Duodenal mucosa (tissue), 2 donors: ENCODE results near the gene HSPA12A.

Source experiments
- H3K27ac ChIP-seq: one replicate; pipeline ENCODE4 v1.7.0; 2013; ENCODE audit warnings: low read depth, low read length
- H3K27me3 ChIP-seq, 2 donors: one replicate each; pipeline ENCODE4 v1.7.0; 2013; ENCODE audit warnings: low read length in 2 of 2, control low read depth in 1 of 2; ENCODE audit not compliant: insufficient read depth in 2 of 2, control insufficient read depth in 1 of 2
- H3K36me3 ChIP-seq, 2 donors: one replicate each; pipeline ENCODE4 v1.7.0; 2013; ENCODE audit warnings: low read length in 2 of 2, control low read depth in 1 of 2; ENCODE audit not compliant: insufficient read depth in 2 of 2, control insufficient read depth in 1 of 2
- H3K4me1 ChIP-seq, 2 donors: one replicate each; pipeline ENCODE4 v1.7.0; 2013; ENCODE audit warnings: low read length in 2 of 2, control low read depth in 1 of 2; ENCODE audit not compliant: insufficient read depth in 2 of 2, control insufficient read depth in 1 of 2
- H3K4me3 ChIP-seq, 2 donors: one replicate each; pipeline ENCODE4 v1.7.0; 2013; ENCODE audit warnings: low read length in 2 of 2, low read depth in 1 of 2
- H3K9ac ChIP-seq, 2 donors: one replicate each; pipeline ENCODE4 v1.7.0; 2013; ENCODE audit warnings: low read length in 2 of 2, low read depth in 1 of 2
- H3K9me3 ChIP-seq, 2 donors: one replicate each; pipeline ENCODE4 v1.7.0; 2013; ENCODE audit warnings: low read length in 2 of 2, control low read depth in 1 of 2; ENCODE audit not compliant: control insufficient read depth in 1 of 2

HSPA12A gene, protein sequence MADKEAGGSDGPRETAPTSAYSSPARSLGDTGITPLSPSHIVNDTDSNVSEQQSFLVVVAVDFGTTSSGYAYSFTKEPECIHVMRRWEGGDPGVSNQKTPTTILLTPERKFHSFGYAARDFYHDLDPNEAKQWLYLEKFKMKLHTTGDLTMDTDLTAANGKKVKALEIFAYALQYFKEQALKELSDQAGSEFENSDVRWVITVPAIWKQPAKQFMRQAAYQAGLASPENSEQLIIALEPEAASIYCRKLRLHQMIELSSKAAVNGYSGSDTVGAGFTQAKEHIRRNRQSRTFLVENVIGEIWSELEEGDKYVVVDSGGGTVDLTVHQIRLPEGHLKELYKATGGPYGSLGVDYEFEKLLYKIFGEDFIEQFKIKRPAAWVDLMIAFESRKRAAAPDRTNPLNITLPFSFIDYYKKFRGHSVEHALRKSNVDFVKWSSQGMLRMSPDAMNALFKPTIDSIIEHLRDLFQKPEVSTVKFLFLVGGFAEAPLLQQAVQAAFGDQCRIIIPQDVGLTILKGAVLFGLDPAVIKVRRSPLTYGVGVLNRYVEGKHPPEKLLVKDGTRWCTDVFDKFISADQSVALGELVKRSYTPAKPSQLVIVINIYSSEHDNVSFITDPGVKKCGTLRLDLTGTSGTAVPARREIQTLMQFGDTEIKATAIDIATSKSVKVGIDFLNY

DNA sequence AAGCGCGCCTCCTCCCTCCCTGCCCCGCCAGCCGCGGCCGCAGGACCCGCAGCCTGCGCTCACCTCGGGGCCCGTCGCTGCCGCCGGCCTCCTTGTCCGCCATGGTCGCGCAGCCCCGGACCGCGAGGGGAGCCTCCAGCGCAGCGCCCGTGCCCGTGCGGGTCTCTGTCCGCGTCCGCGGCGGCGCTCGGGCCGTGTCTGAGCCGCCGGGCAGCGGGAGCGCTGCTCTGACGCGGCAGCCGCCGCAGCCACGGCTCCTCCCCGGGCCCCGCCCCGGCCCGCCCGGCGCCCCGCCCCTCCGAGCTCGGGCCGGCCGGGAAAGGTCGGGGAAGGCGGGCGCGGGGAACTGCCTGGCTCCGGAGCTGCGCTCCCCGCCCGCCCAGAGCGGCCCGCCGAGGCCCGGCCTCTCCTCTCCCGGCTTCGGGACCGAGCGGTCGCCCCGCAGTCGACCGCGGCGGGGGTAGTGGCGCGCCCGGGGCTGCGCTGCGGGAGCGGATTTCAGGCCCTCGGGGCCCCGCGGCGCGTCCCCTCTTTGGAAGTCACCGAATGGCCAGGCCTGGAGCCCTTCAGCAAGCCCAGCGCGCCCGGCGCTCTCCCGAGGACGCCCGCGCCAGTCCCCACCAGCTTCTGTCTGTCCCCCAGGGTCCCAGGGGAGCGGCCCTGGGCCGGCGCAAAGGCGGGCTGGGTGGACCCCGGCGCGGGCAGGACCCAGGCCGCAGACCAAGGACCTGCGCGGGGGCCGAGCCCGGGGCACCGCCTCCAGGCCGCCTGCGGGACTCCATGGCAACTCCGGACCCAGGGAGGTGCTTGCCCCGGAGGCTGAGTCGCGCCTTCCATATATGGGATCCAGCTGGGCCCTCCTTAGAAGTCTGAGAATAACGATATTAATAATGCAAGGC lies at the start of gene HSPA12A:
Gene HSPA12A (minus strand): TSS at position 200 of the 899 bp plus-strand sequence. CDS start 97 bp downstream, at position 103.
- Histone ChIP-seq H3K9me3 (no peaks in the 10 kb centered on the region), H3K27ac (peak within 1 kb of the TSS; percentile 50), H3K36me3 (no peaks in the 10 kb centered on the region), H3K4me1 (peaks cover 4 to 8% of the 10 kb centered on the region in 2 donors), H3K27me3 (peaks cover 26 to 30% of the 10 kb centered on the region in 2 donors), H3K4me3 (peak within 1 kb of the TSS; percentile 55 to 66), H3K9ac (peak within 1 kb of the TSS; percentile 32 to 56)

DNA sequence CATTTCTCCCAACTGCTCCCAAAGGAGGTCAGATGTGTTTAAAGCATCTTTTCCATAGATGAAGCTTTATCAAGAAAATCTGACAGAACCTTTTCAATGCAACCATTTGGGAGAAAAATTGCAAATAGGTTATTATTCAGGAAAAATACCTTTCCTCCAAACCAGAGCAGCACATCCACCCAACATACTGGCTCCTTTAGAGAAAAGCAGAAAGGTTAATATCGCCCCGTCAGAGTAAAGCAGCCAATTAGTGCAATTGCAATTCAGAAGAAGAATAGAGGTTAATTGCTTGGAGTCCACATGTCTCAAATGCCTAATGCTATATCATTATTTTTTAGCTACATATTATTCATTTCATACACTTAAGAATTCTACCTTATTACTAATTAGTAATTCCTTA lies 48.9 kb upstream of the HSPA12A start:
- H3K27me3 ChIP-seq = peaks cover 0 to under 1% of the 10 kb centered on the region in 2 donors
- no peaks in the 10 kb centered on the region for H3K9me3 ChIP-seq
- H3K4me3 ChIP-seq = no peak overlapping the region
- H3K4me1 ChIP-seq = peaks cover 0 to 3% of the 10 kb centered on the region in 2 donors
- H3K27ac ChIP-seq = no peak overlapping the region
- no peaks in the 10 kb centered on the region for H3K36me3 ChIP-seq
- H3K9ac ChIP-seq = no peak overlapping the region

DNA sequence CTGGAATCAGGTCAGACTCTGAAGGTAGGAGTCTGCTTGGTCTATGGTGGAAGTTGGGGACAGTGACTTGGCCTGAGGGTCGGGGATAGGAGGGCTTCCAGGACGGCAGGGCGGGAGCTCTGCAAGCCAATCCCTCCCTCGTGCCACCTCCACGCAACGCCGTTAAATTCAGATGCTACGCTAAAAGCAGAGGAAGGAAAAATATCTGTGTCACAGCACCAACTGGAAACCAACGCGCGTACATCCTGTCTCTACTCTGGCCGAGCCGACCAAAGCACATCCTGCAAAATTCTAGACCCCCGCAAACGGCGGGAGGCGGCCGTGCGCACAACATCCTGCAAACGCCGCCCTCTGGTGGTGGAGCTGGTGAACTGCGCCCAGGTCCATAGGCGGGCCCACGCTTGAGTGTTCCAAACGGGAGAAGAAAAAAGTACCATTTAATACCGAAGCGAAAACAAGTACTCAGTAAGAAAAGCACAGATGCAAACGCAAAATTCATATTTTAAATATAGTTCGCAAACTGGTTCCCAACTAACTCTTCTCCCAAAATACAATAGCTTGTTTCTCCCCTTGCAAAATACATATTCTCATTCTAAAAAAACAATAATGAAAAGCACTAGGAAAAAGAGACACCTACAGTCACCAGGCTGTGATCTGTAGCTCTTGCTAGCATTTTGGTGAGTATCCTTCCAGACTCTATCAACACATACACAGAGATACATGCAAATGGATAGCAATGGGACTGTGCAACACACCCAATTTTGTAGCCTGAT lies 45.7 kb upstream of the HSPA12A start:
- H3K36me3 ChIP-seq = no peaks in the 10 kb centered on the region
- H3K27ac ChIP-seq = no peak overlapping the region
- H3K9me3 ChIP-seq = no peaks in the 10 kb centered on the region
- peaks cover 0 to 3% of the 10 kb centered on the region in 2 donors for H3K4me1 ChIP-seq
- no peaks in the 10 kb centered on the region for H3K27me3 ChIP-seq
- no peak overlapping the region for H3K9ac ChIP-seq
- H3K4me3 ChIP-seq = peak overlapping the region in 1 of 2 donors; percentile 48

DNA sequence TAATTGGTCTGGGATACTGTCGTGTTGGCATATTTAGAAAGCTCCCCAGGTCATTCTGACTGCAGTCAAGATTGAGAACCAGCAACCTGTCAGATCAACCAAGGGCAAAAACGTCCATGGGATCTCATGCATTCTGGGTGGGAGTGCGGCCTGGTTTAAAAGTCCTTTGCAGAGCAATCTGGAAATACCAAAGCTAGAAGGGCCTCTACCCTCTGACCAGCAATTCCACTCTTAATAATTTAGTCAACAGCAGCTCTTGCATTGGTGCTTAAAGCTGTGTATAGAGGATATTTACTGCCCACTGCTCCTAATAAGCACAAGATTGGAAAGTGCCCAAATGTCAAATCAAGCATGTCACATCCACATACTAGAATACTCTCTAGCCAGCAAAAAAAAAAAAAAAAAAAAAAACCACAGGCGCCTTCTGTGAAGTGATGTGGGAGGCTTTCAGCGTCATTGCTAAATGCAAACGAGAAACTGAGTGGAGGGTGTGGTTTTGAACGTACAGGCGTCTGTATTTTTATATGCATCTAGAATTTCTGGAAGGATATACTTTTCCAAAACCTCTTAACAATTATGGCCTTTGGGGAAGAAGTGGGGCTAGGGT lies 44.8 kb upstream of the HSPA12A start:
- H3K4me1 ChIP-seq = peaks cover 0 to 3% of the 10 kb centered on the region in 2 donors
- H3K4me3 ChIP-seq = no peak overlapping the region
- H3K9me3 ChIP-seq = no peaks in the 10 kb centered on the region
- H3K27ac ChIP-seq = no peak overlapping the region
- no peak overlapping the region for H3K9ac ChIP-seq
- no peaks in the 10 kb centered on the region for H3K27me3 ChIP-seq
- no peaks in the 10 kb centered on the region for H3K36me3 ChIP-seq

DNA sequence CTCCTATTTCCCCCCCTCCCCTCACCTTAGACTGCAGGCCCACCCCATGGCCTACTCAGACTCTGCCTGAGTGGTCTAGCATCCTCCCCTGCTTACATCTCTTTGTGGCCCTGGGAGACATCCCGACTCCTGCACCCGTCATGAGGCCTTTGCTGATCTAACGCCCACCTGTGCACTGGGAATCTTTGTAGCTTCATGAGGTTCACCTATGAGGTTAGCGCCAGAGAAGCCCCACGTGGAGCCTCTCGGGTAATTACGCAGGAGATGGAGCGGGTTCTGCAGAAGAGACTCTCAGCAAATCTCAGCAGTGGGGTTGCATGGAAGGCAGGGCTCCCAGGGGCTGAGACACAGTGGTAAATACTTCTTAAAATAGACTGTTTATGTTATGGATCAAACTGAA lies 43.5 kb upstream of the HSPA12A start:
- no peaks in the 10 kb centered on the region for H3K27me3 ChIP-seq
- peaks cover 0 to 3% of the 10 kb centered on the region in 2 donors for H3K4me1 ChIP-seq
- no peaks in the 10 kb centered on the region for H3K36me3 ChIP-seq
- no peak overlapping the region for H3K27ac ChIP-seq
- H3K9ac ChIP-seq = no peak overlapping the region
- no peak overlapping the region for H3K4me3 ChIP-seq
- no peaks in the 10 kb centered on the region for H3K9me3 ChIP-seq

DNA sequence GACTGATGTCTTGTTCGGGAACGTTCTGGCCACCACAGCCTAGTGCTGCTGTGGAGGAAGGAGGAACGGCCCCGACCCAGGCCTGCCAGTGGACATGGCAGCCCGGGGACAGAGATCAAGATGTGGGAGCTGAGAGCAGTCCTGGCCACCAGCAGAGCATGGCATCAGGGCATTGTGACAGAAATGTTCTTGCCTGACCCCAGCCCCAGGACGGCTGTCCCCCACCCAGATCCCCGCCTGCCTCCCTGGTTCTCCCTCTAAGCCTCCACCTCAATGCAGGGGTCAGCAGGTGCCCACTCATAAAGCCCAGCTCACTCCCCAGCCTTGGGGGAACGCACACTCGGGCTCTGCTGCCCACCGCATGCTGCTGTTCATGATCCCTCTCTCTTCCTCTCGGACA lies 42.9 kb upstream of the HSPA12A start:
- Histone ChIP-seq H3K36me3 (no peaks in the 10 kb centered on the region), H3K9ac (no peak overlapping the region), H3K4me3 (no peak overlapping the region), H3K27ac (no peak overlapping the region), H3K9me3 (no peaks in the 10 kb centered on the region), H3K27me3 (no peaks in the 10 kb centered on the region), H3K4me1 (peaks cover 0 to 3% of the 10 kb centered on the region in 2 donors)

DNA sequence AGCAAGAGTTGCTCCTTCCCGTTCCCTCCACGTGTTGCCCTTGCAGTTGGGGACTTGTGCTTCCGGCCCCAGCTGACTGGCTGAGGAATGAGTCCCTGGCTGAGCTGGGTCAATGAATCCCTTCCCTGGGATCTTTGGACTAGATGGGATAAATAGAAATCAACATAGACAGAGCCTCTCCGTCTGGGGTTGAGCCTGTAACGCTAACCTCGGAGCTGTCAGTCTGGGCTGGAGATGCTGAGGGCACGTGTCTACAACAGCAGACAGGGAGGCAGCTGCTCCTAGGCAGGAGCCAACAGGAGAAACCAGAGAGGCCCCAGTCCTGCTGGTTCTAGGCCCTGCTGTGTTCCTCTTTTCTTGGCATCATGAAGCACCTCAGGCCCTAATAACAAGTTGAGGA lies 42.3 kb upstream of the HSPA12A start:
- no peak overlapping the region for H3K4me3 ChIP-seq
- no peaks in the 10 kb centered on the region for H3K27me3 ChIP-seq
- no peak overlapping the region for H3K27ac ChIP-seq

DNA sequence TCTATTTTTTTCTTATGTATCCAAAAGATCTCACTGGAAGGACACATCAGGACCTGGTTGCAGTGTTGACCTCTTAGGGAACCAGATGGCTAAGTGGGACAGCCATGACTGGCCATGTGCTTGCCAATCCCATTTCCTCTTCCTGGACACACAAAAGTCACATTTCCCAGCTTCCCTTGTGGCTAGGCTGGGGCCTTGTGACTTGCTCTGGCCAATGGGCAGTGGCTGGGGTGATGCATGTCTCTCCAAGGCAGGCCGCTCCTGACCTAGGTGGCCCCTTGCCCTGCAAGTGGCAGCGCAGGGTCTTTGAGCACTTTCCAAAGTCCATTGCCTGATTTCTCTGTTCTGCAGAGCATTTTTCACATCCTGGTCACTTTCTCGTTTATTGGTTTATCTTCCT lies 41.7 kb upstream of the HSPA12A start:
- Histone ChIP-seq H3K36me3 (no peaks in the 10 kb centered on the region), H3K4me3 (no peak overlapping the region), H3K9me3 (no peaks in the 10 kb centered on the region), H3K9ac (no peak overlapping the region), H3K27me3 (no peaks in the 10 kb centered on the region), H3K27ac (no peak overlapping the region), H3K4me1 (peaks cover 0 to 3% of the 10 kb centered on the region in 2 donors)

More for the DNA sequence above, 42.3 kb upstream of the HSPA12A start:
- Histone ChIP-seq H3K36me3 (no peaks in the 10 kb centered on the region), H3K9me3 (no peaks in the 10 kb centered on the region), H3K4me1 (peaks cover 0 to 3% of the 10 kb centered on the region in 2 donors), H3K9ac (no peak overlapping the region)

DNA sequence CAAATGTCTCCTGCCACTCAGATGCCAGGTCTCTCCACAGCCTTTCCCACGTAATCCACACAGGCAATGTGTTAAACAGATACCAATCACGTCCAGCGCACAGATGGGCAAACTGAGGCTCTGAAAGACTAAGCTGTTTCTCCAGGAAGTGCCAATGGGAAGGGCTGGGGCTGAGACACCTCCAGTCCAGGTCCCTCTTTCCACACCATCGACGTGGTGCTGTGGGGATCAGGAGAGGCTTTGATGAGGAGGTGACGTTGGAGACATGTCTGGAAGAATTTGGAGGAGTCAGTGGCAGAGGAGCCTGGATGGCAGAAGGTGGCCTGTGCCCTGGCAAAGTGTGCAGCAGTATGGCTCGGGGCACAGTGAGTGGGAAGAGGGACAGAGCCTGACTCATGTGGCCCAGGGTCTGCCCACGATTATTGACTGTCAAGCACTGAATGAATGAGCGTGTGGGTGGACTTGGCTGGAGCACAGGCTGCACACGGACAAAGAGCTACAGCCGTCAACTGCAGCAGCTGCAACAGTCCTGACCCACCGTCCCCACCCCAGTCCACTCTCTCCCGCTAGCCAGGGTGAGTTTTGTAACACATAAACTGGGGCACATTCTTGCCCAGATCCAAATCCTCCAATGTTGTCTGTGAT lies 40.8 kb upstream of the HSPA12A start:
- Histone ChIP-seq H3K9ac (no peak overlapping the region), H3K9me3 (no peaks in the 10 kb centered on the region), H3K4me3 (no peak overlapping the region), H3K27ac (no peak overlapping the region), H3K27me3 (no peaks in the 10 kb centered on the region), H3K36me3 (no peaks in the 10 kb centered on the region), H3K4me1 (peaks cover 0 to 3% of the 10 kb centered on the region in 2 donors)
